ENCODE measurements around the gene MYH7. TPM values are rescaled to one million over a fixed set of nuclear protein-coding genes. Genes with fewer than 3 reads are reported as not detected.

Gene MYH7
- total RNA-seq (1 to 10 TPM in 1 of 7 donors, under 1 TPM in 2, not detected in 4; 0.92 to 1.1 (median 0.96) TPM), polyA plus RNA-seq (under 1 TPM in 1 of 2 donors, not detected in 1; 0.93 TPM)
- long read RNA-seq, donor 1: 0 reads
- long read RNA-seq, donor 2: 0 reads
- long read RNA-seq, donor 3: 0 reads

DNA sequence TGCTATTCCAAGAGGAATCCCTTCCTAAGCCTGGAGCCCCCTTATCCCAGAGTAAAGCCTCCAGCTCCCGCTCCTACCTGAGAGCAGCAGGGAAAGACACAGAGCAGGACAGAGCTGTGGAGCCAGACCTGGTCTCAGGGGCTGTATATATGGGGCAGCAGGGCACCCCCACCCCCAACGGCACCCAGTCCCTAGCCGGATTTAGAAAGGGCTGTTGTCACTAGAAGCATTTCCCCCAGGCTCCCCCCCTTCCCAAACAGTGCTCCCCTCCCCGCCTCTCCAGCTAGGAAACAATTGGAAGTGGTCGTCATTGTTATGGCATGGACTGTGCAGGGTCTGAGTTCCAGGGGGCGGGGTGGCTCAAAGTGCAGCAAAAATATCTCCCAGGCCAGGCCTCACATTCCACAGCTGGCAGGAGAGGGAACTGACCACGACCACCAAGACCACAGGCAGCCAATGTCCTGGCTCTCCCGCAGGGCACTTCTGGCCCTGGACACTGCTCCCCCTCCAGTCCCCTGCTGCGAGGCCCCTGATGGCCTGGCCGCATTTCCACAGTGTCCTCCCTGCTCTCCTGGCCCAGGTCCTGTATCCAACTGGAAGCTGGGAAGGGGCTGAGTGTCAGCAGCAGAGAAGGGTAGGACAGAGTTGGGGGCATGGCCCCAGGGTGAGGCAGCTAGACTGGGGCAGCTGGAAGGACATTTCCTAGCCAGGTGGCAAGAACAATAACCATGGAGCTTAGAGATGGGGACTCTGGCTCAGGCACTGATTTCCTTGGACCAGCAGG, at the start of gene MYH7:
Gene MYH7 (minus strand): TSS at position 118 of the 784 bp plus-strand sequence. CDS start 1,928 bp downstream, outside the sequence.
- DNase-seq: no peak
- H3K4me3 ChIP-seq: no peak within 1 kb of the TSS
- H3K27ac ChIP-seq: no peak within 1 kb of the TSS
- H3K36me3 ChIP-seq: no peaks in the 10 kb centered on the region
- 39 to 55% (median 51%) methylated on average over 10 of the region's 10 CpGs for WGBS, 3 donors
- no peaks in the 10 kb centered on the region for H3K9me3 ChIP-seq
- no peaks in the 10 kb centered on the region for H3K27me3 ChIP-seq
- TF ChIP-seq, protein P1, sequence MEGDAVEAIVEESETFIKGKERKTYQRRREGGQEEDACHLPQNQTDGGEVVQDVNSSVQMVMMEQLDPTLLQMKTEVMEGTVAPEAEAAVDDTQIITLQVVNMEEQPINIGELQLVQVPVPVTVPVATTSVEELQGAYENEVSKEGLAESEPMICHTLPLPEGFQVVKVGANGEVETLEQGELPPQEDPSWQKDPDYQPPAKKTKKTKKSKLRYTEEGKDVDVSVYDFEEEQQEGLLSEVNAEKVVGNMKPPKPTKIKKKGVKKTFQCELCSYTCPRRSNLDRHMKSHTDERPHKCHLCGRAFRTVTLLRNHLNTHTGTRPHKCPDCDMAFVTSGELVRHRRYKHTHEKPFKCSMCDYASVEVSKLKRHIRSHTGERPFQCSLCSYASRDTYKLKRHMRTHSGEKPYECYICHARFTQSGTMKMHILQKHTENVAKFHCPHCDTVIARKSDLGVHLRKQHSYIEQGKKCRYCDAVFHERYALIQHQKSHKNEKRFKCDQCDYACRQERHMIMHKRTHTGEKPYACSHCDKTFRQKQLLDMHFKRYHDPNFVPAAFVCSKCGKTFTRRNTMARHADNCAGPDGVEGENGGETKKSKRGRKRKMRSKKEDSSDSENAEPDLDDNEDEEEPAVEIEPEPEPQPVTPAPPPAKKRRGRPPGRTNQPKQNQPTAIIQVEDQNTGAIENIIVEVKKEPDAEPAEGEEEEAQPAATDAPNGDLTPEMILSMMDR (IDR thresholded peaks at IDR 0.05): no peak
- TF ChIP-seq EP300 (IDR thresholded peaks at IDR 0.05) (no peak), POLR2A (IDR thresholded peaks at IDR 0.05) (no peak)
- intact Hi-C loops (cut with DNase I): no loop called here
- no peaks in the 10 kb centered on the region for H3K4me1 ChIP-seq (ENCODE audit: insufficient read depth)

DNA sequence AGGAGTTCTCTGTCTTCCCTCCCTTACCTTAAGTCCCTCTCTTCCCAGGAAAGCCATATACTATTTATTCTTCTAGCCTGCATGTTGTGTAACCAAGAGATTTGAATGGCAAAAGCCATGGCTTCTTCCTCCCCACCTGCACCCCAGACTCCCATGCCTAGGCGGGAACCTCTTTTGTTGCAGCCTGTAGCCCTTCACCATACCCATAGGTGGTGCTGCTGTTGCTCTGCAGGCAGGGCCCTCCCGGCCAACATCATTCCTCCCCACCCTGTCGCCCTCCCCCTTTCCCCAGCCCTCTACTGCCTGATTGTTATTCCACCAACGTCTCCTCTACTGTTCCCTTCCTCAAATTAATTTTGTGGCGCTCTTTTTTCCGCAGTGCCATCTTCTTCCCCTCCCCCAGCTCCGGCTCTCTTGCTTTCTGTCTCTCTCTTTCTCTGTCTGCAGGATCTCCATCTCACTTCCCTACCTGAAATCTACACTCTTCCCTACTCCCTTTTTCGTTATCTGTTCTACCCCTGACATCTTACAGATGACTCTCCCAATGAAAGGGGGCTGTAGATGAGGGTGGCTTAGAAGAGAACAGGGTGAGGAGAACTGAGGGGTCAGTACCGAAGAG, 47.9 kb upstream of the MYH7 start:
- Histone ChIP-seq H3K4me1 (ENCODE audit: insufficient read depth) (no peaks in the 10 kb centered on the region), H3K27ac (no peak overlapping the region), H3K9me3 (no peaks in the 10 kb centered on the region), H3K27me3 (no peaks in the 10 kb centered on the region), H3K36me3 (no peaks in the 10 kb centered on the region), H3K4me3 (no peak overlapping the region)
- intact Hi-C loops (cut with DNase I): loop anchor here in 3 of 4 donors (5.0 to 10.0 kb wide), 4 partner anchors 51 to 461 kb away; no protein-coding TSS in a partner anchor
- TF ChIP-seq POLR2A (IDR thresholded peaks at IDR 0.05) (no peak), EP300 (IDR thresholded peaks at IDR 0.05) (no peak)
- TF ChIP-seq, protein P1 (IDR thresholded peaks at IDR 0.05): no peak
- WGBS, 3 donors: 47 to 49% (median 49%) methylated on average over 9 of the region's 9 CpGs
- no peak for DNase-seq

DNA sequence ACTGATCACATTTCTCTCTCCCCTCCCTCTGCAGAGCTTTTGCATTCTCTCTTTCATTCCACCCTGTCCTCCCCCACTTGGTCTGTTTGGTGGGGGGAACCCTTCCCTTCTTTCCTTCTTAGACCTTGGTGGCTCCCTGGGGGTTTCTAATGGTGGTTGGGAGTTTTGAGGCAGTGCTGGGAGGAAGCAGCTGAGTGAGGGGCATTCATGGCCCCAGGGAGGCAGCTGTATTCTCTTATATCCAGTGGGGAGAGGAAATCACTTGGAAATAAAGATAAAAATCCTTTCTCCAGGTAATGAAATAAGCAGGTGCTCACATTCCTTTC, 47.3 kb upstream of the MYH7 start:
- Histone ChIP-seq H3K4me1 (ENCODE audit: insufficient read depth) (no peaks in the 10 kb centered on the region), H3K27me3 (no peaks in the 10 kb centered on the region), H3K9me3 (no peaks in the 10 kb centered on the region), H3K36me3 (no peaks in the 10 kb centered on the region), H3K27ac (no peak overlapping the region), H3K4me3 (no peak overlapping the region)
- no peak for DNase-seq
- intact Hi-C loops (cut with DNase I): loop anchor here in 3 of 4 donors (5.0 to 10.0 kb wide), 4 partner anchors 52 to 462 kb away; no protein-coding TSS in a partner anchor
- TF ChIP-seq, protein P1 (IDR thresholded peaks at IDR 0.05): no peak
- no peak for TF ChIP-seq POLR2A (IDR thresholded peaks at IDR 0.05)
- TF ChIP-seq EP300 (IDR thresholded peaks at IDR 0.05): no peak

DNA sequence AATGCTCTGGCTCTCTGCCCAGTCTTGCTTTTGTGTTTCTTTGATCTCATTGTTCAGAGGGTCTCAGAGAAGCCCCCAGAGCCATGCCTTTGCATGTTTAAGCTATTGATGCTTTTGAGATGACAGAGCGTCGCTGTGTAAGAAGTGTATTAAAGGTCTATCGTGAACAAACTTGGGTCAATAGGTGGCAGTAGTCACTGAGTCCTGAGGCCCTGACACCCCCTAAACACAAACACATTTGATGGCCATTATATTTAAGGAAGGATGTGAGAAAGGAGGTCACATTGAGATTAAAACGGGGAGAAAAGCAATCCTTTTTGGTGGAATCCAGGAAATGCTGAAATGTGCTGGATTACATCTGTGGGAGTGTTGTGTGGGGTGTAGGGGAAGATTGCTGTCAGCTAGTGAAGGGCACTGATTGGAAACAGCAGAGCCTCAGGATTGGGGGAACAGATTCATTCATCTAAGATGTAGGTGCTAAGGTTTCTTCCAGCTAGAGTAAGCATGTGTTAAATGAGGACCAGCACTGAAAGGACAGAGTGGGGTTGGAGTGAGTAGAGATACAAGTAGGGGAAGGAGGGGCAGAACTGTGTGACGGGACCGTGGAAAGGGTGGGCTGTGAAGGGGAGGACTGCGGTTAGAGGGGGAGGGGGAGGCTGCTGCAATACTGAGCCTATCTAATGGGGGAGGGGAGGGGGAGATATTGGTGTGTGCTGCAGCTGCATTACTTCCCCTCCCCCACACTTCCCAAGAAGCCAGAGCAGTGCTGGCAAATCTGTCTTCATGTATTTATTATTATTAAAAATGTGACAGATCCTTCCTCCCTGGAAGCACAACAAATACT, 46.7 kb upstream of the MYH7 start:
- Histone ChIP-seq H3K27ac (no peak overlapping the region), H3K27me3 (no peaks in the 10 kb centered on the region), H3K36me3 (no peaks in the 10 kb centered on the region), H3K4me1 (ENCODE audit: insufficient read depth) (no peaks in the 10 kb centered on the region), H3K4me3 (no peak overlapping the region), H3K9me3 (no peaks in the 10 kb centered on the region)
- 34 to 45% (median 40%) methylated on average over 7 of the region's 7 CpGs for WGBS, 3 donors
- no peak for DNase-seq
- TF ChIP-seq, protein P1 (IDR thresholded peaks at IDR 0.05): no peak
- intact Hi-C loops (cut with DNase I): loop anchor here in 3 of 4 donors (5.0 to 10.0 kb wide), 4 partner anchors 53 to 463 kb away; no protein-coding TSS in a partner anchor

All from ovary (tissue), 10 donors.